Hematopoietic multipotent progenitor cell treated with erythropoietin and hydrocortisone succinate and interleukin-3 and kit ligand, for 15 days (in vitro differentiated cells): ENCODE measurements around the gene FAM98B.
A peak's percentile ranks its signal among the peaks of the same experiment; 100 is the strongest.
"Not testable (repeated sequence)": the region's sequence is repeated elsewhere in the genome, so short reads cannot be mapped to it uniquely, and the experiment has no call there.

Experiments used
- DNase-seq: peaks from one replicate; pipeline ENCODE4 v3.0.0-alpha.2; 2015; ENCODE audit warnings: low spot score

FAM98B gene

DNA sequence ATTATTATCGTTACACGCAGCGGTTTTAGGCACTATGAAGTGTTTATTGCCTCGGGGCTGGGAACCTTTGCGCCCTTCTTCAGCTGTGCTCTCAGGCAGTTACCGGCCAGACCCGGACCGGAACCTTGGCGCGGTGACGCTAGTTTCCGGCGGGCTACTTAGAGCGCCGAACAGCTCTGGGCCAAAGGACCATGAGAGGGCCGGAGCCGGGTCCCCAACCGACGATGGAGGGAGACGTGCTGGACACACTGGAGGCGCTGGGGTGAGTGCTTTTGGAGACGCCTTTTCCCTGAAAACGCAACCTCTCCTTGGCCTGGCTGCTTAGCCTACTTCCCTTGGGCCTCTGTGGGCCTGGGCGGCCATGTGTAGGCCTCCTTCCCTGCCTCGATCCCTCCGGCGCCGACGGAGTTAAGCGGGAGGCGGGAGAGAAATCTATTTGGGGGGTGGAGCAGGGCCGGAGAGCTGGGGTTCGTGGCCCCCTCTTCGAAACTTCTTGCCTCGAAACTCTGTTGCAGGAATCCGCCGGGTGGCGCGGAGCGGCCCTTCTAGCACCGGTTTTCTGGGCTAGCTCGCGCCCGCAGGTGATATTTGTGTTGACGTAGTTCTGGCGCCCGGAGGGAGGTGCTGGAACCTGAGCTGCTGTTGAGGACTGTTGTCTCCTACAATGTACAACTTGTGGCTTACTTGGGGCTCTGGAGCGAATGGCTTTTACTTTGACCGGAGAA, at the start of gene FAM98B:
Gene FAM98B (plus strand): TSS at position 157 of the 725 bp plus-strand sequence. CDS start 35 bp downstream, at position 192.
- DNase-seq, result peak; percentile 83

DNA sequence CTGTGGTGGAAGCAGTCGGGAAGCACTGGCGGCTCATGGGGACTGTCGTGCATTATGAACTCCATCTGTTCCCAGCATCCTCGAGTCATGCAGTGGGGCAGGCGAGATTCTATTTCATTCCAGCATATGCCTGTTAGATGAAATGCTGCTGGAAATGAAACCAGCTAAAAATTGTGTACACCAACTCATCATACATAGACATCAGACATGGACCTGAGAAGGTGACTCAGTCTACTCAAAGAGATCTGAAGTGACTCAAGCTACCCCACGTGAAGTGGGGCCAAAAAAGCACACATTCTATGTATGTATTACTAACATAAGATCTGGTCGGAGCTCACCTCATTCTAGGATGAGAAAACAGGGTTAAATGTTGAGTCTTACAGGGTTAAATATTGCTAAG, 47.5 kb upstream of the FAM98B start:
- no peak for DNase-seq

DNA sequence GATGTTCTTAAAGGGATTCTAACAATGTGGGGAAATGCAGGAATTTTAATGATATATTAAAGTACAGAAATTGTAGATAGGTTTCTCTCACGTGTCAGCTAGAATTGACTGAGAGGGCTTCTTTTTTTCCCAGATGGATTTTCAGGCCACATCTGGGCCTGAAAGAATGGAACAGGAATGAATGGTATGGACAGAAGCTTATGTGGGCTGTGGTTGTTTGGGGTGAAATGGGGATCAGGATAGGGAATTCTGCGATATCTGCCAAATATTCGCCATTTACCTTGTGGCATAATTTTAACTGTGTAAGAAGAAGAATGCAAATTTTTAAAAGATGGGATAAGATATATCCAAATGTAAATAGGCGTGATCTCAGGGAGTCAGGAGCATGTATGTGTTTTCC, 45.4 kb upstream of the FAM98B start:
- no peak for DNase-seq

DNA sequence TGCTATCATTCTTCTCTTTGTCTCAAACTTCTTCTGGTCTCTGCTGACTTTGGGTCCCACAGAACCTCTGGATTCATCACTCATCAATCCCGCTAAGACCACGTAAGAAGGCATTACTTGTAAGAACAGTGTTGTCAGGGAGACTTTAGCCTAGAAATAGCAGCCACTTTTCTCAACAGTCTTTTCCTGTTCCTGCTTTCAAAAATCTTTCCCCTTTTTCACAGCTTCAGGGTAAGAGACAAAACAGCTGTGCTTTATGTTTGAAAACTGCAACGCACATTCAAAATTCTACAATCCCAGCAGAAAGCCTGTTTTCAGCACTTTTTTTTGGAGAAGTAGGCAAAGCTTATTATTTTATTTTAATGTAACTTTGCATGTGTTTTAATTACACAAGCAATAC, 42.0 kb upstream of the FAM98B start:
- no peak for DNase-seq

DNA sequence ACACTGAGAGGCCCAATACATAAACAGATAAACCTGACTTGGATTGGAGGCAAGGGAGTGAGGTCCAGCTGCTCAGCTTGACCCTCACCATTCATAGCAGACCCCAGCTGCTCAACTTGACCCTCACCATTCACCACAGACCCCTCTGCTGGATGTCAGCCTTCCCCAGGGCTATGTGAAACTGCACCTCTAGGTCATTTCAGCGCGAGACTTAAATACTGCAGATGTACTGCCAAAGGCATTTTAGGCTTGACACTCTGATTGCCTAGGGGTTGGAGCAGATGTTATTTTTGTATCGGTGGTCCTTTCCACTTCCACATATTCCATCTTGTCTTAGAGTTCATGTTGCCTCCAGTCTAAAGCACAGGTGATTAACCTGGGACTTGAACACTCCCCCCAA, 41.5 kb upstream of the FAM98B start:
- DNase-seq, result no peak

DNA sequence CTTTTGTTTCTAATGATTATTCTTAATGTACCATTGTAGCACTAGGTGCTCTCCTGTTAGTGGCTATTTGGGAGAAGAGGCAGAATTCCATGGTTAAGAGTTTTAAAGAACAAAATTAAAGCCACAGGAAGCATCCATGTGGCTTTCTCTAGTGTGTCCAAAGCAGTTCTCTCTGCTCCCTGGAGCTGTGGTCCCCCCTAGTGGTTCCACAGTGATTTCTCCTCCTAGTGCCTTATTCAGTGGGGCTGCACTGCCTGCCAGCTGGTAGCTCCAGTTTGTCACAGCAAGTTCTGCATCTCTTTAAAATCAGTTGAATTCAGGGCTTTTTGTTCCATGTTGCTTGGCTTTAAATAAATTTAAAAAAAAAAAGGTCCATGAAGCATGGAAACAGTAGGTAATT, 39.6 kb upstream of the FAM98B start:
- no peak for DNase-seq

DNA sequence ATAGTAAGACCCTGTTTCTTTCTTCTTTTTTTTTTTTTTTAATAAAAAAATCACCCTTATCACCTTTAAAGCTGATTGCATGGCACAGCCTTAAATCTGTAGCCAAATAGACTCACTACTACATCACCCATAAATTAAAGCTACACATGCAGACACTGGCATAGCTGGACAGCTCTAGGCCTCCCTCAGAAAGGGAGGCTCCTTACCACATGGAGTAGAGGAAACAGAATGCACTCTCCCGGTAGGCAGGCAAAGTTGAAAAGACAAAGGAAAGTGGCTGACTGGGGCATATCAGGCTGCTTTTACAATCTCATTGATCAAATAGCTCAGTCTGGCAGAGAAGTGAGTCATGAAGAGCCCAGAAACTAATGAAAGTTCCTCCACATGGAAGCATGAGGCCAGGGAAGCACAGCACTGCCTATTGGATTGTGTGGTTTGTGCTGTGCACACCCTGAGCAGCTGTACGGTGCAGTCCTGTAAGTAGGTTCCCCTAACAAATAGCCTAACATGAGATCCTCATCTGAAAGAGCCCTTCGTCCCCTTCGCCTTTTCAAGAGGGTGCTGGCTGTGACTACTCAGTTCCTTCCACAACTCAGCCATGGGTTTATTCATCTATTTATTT, 32.7 kb upstream of the FAM98B start:
- no peak for DNase-seq

DNA sequence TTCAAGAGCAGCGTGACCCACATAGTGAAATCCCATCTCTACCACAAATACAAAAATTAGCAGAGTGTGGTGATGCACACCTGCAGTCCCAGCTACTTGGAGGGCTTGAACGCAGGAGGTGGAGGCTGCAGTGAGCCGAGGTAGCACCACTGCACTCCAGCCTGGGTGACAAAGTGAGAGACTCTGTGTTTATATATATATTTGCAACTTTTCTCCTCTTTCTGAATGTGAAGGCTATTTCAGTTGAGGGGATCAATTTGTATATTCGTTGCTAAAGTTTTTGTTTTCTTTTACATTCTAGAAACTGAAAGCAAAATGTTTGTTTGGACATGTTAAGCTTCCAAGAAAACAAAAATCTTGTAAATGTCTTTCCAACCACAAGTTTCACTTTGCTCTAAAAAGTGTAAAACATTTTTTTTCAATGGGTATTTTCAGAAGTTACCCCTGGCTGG, 29.8 kb upstream of the FAM98B start:
- DNase-seq, result no peak

DNA sequence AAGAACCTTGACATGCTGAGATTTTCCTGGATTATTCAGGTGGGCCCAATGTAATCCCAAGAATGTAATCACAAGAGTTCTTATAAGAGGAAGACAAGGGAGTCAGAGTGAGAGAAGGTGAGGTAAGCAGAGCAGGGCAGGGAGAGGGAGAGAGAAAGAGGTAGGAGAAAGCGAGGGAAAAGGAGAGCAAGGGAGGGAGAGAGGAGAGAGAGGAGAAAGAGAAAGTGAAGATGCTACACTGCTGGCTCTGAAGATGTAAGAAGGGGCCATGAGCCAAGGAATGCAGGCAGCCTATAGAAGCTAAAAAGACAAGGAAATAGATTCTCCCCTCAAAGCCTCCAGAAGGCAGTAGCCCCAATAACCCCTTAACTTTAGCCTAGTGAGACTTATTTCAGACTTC, 28.7 kb upstream of the FAM98B start:
- no peak for DNase-seq

DNA sequence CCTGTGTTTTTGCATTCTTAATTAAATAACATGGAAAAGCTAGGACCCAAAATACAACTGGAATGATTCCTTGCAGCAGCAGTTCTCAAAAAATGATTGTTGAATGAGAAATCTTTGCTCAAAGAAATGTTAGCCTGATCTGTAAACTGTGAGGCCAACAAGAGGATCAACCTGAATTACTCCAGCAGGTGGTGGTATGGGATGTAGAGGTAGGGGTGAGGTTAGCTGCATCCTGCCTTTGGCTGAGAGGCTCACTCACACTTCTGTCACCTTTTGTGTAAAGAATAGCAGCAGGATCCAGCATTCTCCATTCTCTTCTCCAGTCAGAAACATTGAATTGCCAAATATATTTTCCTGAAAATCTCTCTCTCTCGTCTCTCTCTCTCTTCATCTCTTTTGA, 26.5 kb upstream of the FAM98B start:
- DNase-seq, result no peak

DNA sequence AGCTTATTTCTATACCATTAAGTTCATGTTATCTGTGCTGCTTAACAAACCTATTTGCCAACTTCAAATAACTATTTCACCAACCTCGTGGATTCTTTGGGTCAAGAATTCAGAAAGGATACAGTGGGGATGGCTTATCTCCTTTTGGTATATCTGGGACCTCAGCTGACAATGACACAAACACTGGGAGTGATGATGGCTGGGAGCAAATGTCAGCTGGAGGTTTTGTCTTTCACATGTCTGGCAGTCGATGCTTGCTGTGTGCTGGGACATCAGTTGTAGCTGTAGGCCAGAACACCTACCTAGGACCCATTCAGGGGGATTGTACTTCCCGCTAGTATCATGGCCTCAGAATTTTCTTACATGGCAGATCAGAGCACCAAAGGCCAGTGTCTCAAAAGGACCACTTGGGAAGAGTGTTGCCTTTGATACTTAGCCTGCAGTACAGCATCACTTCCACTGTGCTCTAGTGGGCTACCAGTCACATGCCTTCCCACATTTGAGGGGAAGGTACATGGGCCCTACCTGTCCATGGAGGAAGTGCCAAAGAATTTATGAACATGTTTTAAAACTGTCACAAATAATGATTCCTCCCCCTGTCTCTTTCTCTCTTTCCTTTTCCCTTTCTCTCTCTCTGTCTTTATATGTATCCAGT, 23.7 kb upstream of the FAM98B start:
- no peak for DNase-seq

DNA sequence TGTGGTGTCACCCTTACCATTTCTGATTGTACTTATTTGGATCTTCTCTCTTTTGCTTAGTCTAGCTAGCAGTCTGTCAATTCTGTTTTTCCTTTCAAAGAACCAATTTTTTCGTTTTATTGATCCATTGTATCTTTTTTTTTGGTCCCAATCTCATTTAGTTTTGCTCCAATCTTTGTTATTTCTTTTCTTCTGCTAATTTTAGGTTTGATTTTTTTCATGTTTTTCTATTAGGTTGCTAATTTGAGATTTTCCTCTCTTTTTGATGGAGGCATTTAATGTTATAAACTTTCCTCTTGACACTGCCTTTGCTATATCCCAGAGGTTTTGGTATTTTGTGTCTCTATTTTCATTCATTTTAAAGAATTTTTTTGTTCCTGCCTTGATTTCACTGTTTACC, 16.9 kb upstream of the FAM98B start:
- no peak for DNase-seq

DNA sequence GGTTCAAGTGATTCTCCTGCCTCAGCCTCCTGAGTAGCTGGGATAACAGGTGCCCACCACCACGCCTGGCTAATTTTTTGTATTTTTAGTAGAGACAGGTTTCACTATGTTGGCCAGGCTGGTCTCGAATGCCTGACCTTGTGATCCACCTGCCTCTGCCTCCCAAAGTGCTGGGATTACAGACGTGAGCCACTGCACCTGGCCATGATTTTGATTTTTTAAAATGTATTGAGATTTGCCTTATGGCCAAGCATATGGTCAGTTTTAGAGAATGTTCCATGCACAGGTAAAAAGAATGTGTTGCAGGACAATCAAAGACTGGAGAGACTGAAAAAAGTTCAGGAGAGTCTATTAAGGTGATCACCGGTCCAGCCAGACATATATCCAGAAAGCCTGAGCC, 16.3 kb upstream of the FAM98B start:
- DNase-seq, result not testable (repeated sequence)

DNA sequence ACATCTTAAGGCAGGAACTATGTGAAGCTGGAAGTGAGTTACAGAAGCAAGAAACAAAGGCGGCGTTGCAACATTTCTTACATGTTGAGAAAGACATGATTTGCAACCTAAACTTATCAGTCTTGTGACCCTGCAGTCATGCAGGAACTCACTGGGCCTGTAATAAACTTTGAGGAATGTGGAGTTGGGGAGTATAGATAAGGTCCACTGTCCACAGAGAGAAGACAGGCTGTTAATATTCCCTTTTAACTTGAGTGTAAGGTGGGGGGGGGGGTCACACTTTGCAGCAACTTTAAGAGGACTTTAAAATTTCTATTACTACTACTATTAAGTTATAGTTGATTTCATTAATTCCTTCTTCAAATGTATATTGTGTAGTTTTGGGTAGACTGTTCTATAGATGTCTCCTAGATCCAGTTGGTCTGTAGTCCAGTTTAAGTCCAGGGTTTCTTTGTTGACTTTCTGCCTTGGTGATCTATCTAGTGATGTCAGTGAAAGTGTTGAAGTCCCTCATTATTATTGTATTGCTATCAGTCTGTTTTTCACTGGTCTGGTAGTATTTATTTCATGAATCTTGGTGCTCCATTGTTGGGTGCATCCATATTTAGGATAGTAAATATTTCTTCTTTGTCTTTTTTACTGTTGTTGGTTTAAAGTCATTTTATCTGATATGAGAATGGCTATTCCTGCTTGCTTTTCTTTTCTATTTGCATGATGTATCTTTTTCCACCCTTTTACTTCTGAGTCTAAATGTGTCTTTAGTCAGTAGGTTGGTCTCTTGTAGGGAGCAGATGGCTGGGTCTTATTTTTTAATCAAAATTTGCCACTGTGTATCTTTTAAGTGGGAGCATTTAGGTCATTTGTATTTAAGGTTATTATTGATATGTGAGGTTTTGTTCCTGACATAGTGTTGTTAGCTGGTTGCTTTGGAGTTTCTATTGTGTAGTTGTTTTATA, 15.6 kb upstream of the FAM98B start:
- DNase-seq, result no peak

DNA sequence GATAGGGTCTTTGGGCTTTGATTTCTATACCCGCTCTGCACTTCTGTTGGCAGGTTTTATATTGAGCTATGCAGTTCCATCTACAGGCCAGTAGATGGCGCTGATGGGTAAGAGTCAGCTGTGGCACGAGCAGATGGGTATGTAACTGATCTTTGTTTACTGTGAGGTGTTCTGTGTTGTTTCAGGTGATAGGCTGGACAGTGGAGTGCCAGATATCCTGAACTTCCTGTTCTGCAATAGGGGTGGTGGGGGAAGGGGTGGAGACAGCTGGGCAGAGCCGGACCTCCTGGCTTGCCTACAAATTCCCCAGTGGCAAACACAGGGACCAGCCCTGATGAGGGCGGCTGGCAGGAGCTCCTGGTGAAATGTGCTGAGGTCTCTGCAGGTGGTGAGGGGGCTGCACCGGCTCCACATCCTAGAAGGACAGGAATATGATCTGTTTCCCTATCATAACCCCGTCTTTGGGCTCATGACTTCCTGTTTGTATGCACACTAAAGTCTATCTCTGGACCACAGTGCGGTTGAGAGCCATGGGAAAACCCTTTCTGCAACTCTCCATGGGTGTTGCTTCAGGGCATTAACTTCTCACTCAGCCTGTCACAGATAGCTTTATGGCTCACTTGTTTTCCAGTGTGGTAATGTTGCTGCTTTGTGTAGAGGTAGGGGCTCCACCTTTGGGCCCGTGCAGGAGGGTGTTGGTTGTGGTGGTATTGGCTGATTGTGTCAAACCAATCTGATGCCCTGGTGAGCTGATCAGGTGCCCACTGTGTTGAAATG, 13.4 kb upstream of the FAM98B start:
- peak; percentile 62 for DNase-seq

DNA sequence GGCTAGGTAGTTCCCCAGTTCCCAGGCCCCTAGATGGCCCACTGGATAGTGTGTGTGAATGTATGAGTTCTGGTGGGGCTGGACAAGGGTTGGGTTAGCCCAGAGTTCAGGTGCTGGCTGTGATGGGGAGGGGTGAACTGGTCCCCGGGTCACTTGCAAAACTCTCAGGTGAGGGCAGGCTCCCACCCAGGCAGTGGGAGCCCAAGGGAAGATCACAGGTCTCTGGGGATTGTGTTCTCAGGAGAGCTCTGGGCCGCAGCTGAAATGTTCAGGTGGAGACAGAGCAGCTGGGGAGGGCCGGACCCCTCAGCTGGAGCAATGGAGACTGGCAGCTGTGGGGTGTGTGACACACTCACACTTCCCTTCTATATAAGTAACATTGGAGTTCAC, 12.8 kb upstream of the FAM98B start:
- no peak for DNase-seq

DNA sequence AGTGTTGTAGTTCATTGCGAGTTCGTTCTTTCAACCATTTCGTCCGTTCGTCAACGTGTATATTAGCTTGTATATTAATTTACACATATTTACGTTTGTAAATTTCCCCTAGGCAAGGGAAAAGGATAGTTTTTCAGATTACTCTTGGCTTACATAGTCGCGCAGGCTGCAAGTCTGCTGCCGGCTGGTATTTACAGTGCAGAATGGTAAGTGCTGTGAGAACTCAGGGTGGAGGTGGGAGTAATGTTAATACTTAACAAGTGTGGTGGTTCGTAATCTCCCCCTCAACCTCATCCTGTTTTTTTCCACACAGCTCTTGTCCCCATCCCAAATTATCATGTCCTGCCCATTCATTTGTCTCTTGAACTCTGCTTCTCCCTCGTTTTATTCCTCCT, 766 bp downstream of the FAM98B start:
- peak; percentile 4 for DNase-seq

DNA sequence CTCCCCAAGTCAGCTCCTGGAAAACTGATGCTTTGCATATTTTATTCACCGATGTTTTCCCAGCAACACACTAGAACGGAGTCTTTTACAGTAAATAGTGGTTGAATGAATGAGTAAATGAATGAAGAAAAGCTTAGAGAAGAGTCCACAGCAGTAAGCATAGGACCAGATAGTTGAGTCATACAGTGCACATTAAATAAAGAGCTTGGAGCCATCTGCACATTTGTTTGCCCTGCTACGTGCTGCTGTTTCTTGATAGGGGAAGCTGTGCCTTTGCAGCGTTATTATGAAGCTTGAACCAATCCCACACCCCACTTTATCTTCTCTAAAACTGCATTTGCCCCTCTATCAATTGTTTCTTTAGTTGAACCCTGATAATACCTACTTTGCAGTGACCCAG, 1.2 kb downstream of the FAM98B start:
- peak; percentile 19 for DNase-seq

DNA sequence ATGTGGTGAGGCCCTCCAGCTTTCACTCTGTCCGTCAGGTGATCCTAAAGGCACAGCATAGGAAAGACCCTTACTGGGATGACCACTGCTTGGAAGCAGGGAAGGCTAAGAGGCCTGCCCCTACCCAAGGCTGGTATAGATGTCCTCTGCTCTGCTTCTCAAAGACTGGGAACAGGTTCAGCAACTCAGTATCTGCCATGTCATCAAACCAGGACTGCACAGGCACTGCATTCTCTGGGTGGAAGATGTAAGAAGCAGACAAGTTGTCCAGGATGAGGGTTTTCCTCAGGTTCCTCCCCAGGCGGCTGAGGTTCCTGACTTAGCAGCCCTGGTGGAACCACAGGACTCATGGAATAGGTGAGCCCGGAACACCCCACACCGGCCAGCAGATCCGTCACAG, 4.7 kb downstream of the FAM98B start:
- no peak for DNase-seq

DNA sequence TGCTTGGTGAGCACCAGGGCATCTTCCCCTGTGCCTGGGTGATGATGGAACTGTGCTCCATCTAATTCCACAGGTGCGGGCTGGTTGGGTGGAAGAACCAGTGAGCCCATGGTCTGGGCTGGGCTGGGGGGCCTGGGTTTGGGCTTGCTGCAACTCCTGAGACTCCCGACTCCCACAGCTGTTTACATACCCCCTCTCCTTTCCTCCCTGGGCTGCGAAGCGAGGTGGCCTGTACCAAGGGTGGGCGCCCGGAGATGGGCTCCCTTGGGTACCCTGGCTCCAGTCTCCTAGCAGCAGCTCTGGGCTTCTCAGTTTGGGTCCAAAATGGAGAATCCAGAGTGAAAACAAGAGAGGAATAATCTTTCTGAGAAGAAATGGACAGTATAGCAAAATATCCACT, 5.6 kb downstream of the FAM98B start:
- DNase-seq, result no peak

DNA sequence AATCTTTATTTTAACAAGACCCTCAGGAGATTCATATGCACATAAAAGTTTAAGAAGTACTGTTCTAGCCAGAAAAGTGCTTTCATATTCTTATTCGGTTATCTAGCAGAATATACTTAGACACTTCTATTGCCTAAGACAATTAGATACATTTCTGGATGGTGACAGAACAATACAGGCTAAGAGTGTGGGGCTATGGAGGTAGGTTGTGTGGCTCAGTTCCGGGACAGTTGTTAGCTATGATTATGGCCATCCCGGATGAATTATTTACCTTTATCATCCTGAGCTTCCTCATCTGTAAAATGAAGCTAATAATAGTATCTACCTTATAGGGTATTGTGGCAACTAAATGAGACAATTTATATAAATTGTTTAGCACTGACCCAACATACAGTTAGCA, 6.6 kb downstream of the FAM98B start:
- DNase-seq, result no peak
